GM12878 (cell line): ENCODE data around the gene SRA1. TPM values are rescaled to one million over a fixed set of nuclear protein-coding genes. Genes with fewer than 3 reads are reported as not detected.

Experiments used
- ATAC-seq: fragments of 200-7000 bp; cut with Tn5 transposase; 3 replicates; pipeline ENCODE4 v1.9.1; 2020; ENCODE audit warnings: mild to moderate bottlenecking, moderate library complexity
- BruUV-seq: library from RNA; stranded (reverse); fragments of 400-500 nt; replicated peaks from 2 replicates; lab custom pipeline; 2021; lab: Mats Ljungman, UMichigan
- CTCF ChIA-PET: fragments of 300-600 bp; sonication (Branson Sonifier 250); formaldehyde crosslinking; extraction: SDS; loops from one replicate; lab custom pipeline; 2021; ENCODE audit warnings: inconsistent platforms; lab: Yijun Ruan, JAX
- POLR2A ChIA-PET: fragments of 350-600 bp; formaldehyde crosslinking; extraction: SDS; loops from one replicate; lab custom pipeline; 2021; ENCODE audit warnings: inconsistent platforms; lab: Charles Lee
- RAD21 ChIA-PET: fragments of 300-600 bp; sonication (Branson Sonifier 250); formaldehyde crosslinking; loops from one replicate; lab custom pipeline; 2023; ENCODE audit warnings: antibody characterized with exemption; ENCODE audit not compliant: unreplicated experiment; lab: Charles Lee
- SMC1A ChIA-PET: fragments of 300-600 bp; sonication (Branson Sonifier 250); formaldehyde crosslinking; loops from one replicate; lab custom pipeline; 2023; ENCODE audit not compliant: unreplicated experiment, uncharacterized antibody; lab: Charles Lee
- DNase-seq: peaks from one replicate; pipeline ENCODE4 v3.0.0-alpha.2; 2011; ENCODE audit warnings: low read depth, low spot score
- FAIRE-seq: peaks from 3 replicates; lab custom pipeline; 2011; peaks lifted over from hg19 to GRCh38; lab: Jason Lieb, UNC
- H2AFZ ChIP-seq: 2 replicates; pipeline ENCODE4 v1.6.0; 2011; ENCODE audit warnings: low read depth, low read length, control low read depth; ENCODE audit not compliant: control insufficient read depth
- H3K27ac ChIP-seq: 2 replicates; pipeline ENCODE4 v1.5.1; 2011; ENCODE audit warnings: control low read depth; ENCODE audit not compliant: control insufficient read depth, insufficient read depth
- H3K27me3 ChIP-seq, 2 experiments: replicated peaks in 1 of 2; 2 replicates each; pipeline versions ENCODE4 v1.6.0 to v1.6.1; 2011; ENCODE audit warnings: low read length in 1 of 2; ENCODE audit not compliant: control insufficient read depth in 2 of 2, insufficient read depth in 2 of 2
- H3K36me3 ChIP-seq, 2 experiments: 2 replicates each; pipeline ENCODE4 v1.5.1; 2011; ENCODE audit warnings: low read length in 1 of 2; ENCODE audit not compliant: control insufficient read depth in 2 of 2, insufficient read depth in 2 of 2
- H3K4me1 ChIP-seq: 2 replicates; pipeline ENCODE4 v1.6.1; 2011; ENCODE audit warnings: mild to moderate bottlenecking, low read length, moderate library complexity, mixed read lengths; ENCODE audit not compliant: control insufficient read depth, insufficient read depth
- H3K4me2 ChIP-seq: 2 replicates; pipeline ENCODE4 v1.6.0; 2011; ENCODE audit warnings: control low read depth; ENCODE audit not compliant: control insufficient read depth, insufficient read depth
- H3K4me3 ChIP-seq: fragments of 200-600 bp; sonication (generic); 2 replicates; pipeline ENCODE4 v1.5.1; 2016
- H3K79me2 ChIP-seq: 2 replicates; pipeline ENCODE4 v1.6.0; 2011; ENCODE audit warnings: low read length; ENCODE audit not compliant: control insufficient read depth, insufficient read depth
- H3K9ac ChIP-seq: 2 replicates; pipeline ENCODE4 v1.8.0; 2011; ENCODE audit warnings: low read length, control low read depth, mixed read lengths; ENCODE audit not compliant: control insufficient read depth, insufficient read depth
- H3K9me3 ChIP-seq: replicated peaks from 3 replicates; pipeline ENCODE4 v1.5.1; 2011; ENCODE audit warnings: mild to moderate bottlenecking, low read length; ENCODE audit not compliant: control insufficient read depth, insufficient read depth
- H4K20me1 ChIP-seq: 2 replicates; pipeline ENCODE4 v1.6.0; 2011; ENCODE audit not compliant: control insufficient read depth, insufficient read depth
- KLF5 ChIP-seq: fragments of 450-650 bp; IDR thresholded peaks from 2 replicates; pipeline ENCODE4 v1.6.1; 2014; ENCODE audit warnings: mild to moderate bottlenecking; ENCODE audit not compliant: partially characterized antibody
- RCOR1 ChIP-seq: conservative IDR thresholded peaks from 2 replicates; pipeline ENCODE4 v1.6.1; 2012; ENCODE audit warnings: low read depth, low read length, improper control_type of control experiment
- SRF ChIP-seq, 2 experiments: IDR thresholded peaks; 2 replicates each; pipeline ENCODE4 v1.6.1; 2011; ENCODE audit warnings: low read depth in 2 of 2, low read length in 2 of 2, mild to moderate bottlenecking in 1 of 2, moderate library complexity in 1 of 2
- TCF3 ChIP-seq: IDR thresholded peaks from 2 replicates; pipeline ENCODE4 v1.6.1; 2012; ENCODE audit warnings: low read depth, mild to moderate bottlenecking, low read length, borderline replicate concordance; ENCODE audit not compliant: insufficient read depth
- ZNF622 ChIP-seq: fragments of 450-650 bp; IDR thresholded peaks from 2 replicates; pipeline ENCODE4 v1.6.1; 2017; ENCODE audit warnings: mild to moderate bottlenecking, inconsistent platforms
- WGBS: methylation state at CpG from one replicate; pipeline ENCODE4 v1.1.6; 2016; ENCODE audit warnings: low lambda C conversion rate; ENCODE audit not compliant: insufficient replicate concordance, insufficient coverage; ENCODE audit errors: missing lambda C conversion rate; 5-methylcytosine and 5-hydroxymethylcytosine counted together
- in situ Hi-C: fragments of 300-500 bp; cut with MboI; formaldehyde crosslinking; loops from 9 replicates; pipeline ENCODE4 v1.14.3; 2018; ENCODE audit warnings: mixed read lengths
- intact Hi-C: fragments of 100-400 bp; cut with micrococcal nuclease; formaldehyde crosslinking; loops from one replicate; pipeline ENCODE4 v1.14.2; 2022; ENCODE audit not compliant: unreplicated experiment
- polyA plus RNA-seq, 11 experiments: library from polyadenylated mRNA; depleted of rRNA in 4 of 11; unstranded in 6 of 11; stranded (reverse) in 5 of 11; fragments of >200 nt; fragmentation: Nextera tagmentation in 4 of 11; fragmentation: Illumina TruSeq in 1 of 11; extraction: Ambion mirVana in 4 of 11; extraction: Trizol in 1 of 11; gene quantifications; 1 replicate in 1 of 11; 2 replicates in 10 of 11; pipeline versions ENCODE4 v1.2.1 to v1.2.3, GENCODE V29; 2011 to 2016; ENCODE audit warnings: inconsistent platforms in 2 of 11, missing spikeins in 2 of 11, low read depth in 1 of 11
- total RNA-seq, 4 experiments: library from RNA; depleted of rRNA in 3 of 4; stranded (reverse); fragments of >200 nt in 3 of 4; fragmentation: Illumina TruSeq in 1 of 4; extraction: Trizol in 1 of 4; gene quantifications; 2 replicates each; pipeline versions ENCODE4 v1.2.1 to v1.2.3, GENCODE V29; 2013 to 2021
- TF ChIP-seq, protein P1 (sequence below): fragments of 450-650 bp; IDR thresholded peaks from 2 replicates; pipeline ENCODE4 v1.6.1; 2014; ENCODE audit warnings: mild to moderate bottlenecking
- TF ChIP-seq, protein P2 (sequence below): IDR thresholded peaks from 2 replicates; pipeline ENCODE4 v1.6.1; 2012; ENCODE audit warnings: improper control_type of control experiment, low read depth, low read length; ENCODE audit not compliant: insufficient replicate concordance
- TF ChIP-seq, protein P3 (sequence below): fragments of 450-650 bp; IDR thresholded peaks from 2 replicates; pipeline ENCODE4 v1.6.1; 2017; ENCODE audit warnings: borderline replicate concordance
- TF ChIP-seq, protein P4 (sequence below): fragments of 450-650 bp; IDR thresholded peaks from 2 replicates; pipeline ENCODE4 v1.6.1; 2016; ENCODE audit warnings: mild to moderate bottlenecking

Gene SRA1
- total and polyA plus RNA-seq, 10 of the 15 experiments (the other 5 are each of a cell fraction or from before 2014, with no cell fraction given), result 35.3 to 127 (median 56.1) TPM

DNA sequence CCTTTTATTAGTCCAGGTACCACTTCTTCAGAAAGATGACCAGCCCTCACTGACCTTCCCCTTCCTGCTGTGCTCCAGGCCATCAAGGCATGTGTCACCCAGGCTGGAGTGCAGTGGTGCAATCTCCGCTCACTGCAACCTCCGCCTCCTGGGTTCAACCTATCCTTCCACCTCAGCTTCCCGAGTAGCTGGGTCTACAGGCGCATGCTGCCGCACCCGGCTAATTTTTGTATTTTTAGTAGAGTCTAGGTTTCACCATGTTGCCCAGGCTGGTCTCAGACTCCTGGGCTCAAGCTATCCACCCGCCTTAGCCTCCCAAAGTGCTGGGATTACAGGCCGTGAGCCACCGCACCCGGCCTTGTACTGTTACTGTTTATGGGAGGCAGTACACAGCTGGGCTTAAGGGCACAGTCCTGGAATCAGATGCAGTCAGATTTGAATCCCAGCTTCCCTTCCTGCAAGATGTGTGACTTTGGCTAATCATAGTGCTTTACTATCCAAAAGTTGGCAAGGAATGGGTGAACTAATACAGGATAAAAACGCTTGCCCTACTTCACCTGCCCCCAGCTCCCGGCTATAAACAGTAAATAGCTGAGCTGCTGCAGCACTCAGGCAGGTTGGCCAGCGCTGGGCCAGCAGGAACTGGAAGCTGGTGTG lies 10.3 kb downstream of the SRA1 start (continued):
- TF ChIP-seq TCF3 (no peak), KLF5 (no peak)
- TF ChIP-seq, protein P1, sequence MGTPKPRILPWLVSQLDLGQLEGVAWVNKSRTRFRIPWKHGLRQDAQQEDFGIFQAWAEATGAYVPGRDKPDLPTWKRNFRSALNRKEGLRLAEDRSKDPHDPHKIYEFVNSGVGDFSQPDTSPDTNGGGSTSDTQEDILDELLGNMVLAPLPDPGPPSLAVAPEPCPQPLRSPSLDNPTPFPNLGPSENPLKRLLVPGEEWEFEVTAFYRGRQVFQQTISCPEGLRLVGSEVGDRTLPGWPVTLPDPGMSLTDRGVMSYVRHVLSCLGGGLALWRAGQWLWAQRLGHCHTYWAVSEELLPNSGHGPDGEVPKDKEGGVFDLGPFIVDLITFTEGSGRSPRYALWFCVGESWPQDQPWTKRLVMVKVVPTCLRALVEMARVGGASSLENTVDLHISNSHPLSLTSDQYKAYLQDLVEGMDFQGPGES, result no peak
- TF ChIP-seq, protein P2, sequence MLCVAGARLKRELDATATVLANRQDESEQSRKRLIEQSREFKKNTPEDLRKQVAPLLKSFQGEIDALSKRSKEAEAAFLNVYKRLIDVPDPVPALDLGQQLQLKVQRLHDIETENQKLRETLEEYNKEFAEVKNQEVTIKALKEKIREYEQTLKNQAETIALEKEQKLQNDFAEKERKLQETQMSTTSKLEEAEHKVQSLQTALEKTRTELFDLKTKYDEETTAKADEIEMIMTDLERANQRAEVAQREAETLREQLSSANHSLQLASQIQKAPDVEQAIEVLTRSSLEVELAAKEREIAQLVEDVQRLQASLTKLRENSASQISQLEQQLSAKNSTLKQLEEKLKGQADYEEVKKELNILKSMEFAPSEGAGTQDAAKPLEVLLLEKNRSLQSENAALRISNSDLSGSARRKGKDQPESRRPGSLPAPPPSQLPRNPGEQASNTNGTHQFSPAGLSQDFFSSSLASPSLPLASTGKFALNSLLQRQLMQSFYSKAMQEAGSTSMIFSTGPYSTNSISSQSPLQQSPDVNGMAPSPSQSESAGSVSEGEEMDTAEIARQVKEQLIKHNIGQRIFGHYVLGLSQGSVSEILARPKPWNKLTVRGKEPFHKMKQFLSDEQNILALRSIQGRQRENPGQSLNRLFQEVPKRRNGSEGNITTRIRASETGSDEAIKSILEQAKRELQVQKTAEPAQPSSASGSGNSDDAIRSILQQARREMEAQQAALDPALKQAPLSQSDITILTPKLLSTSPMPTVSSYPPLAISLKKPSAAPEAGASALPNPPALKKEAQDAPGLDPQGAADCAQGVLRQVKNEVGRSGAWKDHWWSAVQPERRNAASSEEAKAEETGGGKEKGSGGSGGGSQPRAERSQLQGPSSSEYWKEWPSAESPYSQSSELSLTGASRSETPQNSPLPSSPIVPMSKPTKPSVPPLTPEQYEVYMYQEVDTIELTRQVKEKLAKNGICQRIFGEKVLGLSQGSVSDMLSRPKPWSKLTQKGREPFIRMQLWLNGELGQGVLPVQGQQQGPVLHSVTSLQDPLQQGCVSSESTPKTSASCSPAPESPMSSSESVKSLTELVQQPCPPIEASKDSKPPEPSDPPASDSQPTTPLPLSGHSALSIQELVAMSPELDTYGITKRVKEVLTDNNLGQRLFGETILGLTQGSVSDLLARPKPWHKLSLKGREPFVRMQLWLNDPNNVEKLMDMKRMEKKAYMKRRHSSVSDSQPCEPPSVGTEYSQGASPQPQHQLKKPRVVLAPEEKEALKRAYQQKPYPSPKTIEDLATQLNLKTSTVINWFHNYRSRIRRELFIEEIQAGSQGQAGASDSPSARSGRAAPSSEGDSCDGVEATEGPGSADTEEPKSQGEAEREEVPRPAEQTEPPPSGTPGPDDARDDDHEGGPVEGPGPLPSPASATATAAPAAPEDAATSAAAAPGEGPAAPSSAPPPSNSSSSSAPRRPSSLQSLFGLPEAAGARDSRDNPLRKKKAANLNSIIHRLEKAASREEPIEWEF, result no peak

DNA sequence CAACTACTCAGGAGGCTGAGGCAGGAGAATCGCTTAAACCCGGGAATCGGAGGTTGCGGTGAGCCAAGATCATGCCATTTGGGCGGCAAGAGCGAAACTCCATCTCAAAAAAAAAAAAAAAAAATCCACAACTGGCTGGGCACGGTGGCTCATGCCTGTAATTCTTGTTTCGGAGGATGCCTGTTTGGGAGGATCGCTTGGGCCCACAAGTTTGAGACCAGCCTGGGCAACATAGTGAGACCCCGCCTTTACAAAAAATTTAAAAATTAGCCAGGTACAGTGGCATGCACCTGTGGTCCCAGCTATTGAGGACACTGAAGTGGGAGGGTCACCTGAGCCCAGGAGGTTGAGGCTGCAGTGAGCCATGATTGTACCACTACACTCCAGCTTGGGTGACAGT lies 11.7 kb downstream of the SRA1 start:
- Histone ChIP-seq H3K36me3 (peaks cover 14 to 21% of the 10 kb centered on the region in 2 experiments), H3K27ac (no peak overlapping the region)
- no peak for TF ChIP-seq ZNF622
- TF ChIP-seq, protein P3, sequence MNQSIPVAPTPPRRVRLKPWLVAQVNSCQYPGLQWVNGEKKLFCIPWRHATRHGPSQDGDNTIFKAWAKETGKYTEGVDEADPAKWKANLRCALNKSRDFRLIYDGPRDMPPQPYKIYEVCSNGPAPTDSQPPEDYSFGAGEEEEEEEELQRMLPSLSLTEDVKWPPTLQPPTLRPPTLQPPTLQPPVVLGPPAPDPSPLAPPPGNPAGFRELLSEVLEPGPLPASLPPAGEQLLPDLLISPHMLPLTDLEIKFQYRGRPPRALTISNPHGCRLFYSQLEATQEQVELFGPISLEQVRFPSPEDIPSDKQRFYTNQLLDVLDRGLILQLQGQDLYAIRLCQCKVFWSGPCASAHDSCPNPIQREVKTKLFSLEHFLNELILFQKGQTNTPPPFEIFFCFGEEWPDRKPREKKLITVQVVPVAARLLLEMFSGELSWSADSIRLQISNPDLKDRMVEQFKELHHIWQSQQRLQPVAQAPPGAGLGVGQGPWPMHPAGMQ, result no peak
- no peak for TF ChIP-seq SRF (IDR thresholded peaks at IDR 0.05; ENCODE audit: low read depth in 2 of 2, low read length in 2 of 2)
- no peak for TF ChIP-seq RCOR1
- no peak for TF ChIP-seq KLF5
- TF ChIP-seq, protein P4, sequence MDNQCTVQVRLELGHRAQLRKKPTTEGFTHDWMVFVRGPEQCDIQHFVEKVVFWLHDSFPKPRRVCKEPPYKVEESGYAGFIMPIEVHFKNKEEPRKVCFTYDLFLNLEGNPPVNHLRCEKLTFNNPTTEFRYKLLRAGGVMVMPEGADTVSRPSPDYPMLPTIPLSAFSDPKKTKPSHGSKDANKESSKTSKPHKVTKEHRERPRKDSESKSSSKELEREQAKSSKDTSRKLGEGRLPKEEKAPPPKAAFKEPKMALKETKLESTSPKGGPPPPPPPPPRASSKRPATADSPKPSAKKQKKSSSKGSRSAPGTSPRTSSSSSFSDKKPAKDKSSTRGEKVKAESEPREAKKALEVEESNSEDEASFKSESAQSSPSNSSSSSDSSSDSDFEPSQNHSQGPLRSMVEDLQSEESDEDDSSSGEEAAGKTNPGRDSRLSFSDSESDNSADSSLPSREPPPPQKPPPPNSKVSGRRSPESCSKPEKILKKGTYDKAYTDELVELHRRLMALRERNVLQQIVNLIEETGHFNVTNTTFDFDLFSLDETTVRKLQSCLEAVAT, result no peak

More for the DNA sequence above, 11.7 kb downstream of the SRA1 start:
- CTCF ChIA-PET, result interaction anchor here (0.6 to 1.5 kb wide), 2 partner anchors 179 to 199 kb away, joined by 3 read pairs; no protein-coding TSS in a partner anchor
- FAIRE-seq (no peak), DNase-seq (no peak), ATAC-seq (no peak)
- Histone ChIP-seq H3K4me2 (no peak overlapping the region), H3K4me1 (peaks cover 19% of the 10 kb centered on the region), H3K4me3 (no peak overlapping the region), H3K79me2 (peaks cover 2% of the 10 kb centered on the region; the same call in 1 of the 2 replicates), H4K20me1 (no peaks in the 10 kb centered on the region), H3K9ac (no peak overlapping the region), H3K27me3 (no peaks in the 10 kb centered on the region), H3K9me3 (no peaks in the 10 kb centered on the region), H2AFZ (no peak overlapping the region)
- WGBS, result 100% methylated on average over 10 of the region's 10 CpGs
- RAD21 ChIA-PET, result interaction anchor here (1.4 kb wide), 1 partner anchor 18 kb away, joined by 4 read pairs; no protein-coding TSS in a partner anchor
- in situ Hi-C loops, result no loop called here
- BruUV-seq, result no TSS peak
- POLR2A ChIA-PET, result interaction anchor here (0.6 to 0.7 kb wide), 3 partner anchors 67 to 154 kb away, joined by 3 to 4 read pairs (median 4); partner anchors contain the start of gene ZMAT2
- intact Hi-C loops, result no loop called here
- SMC1A ChIA-PET, result no interaction called here
